Upper lobe of left lung (tissue), 4 donors: Measurements from ENCODE around the gene RP2.

Experiments used
- CTCF ChIP-seq, 6 experiments: fragments of 450-650 bp in 4 of 6; fragments of 200-600 bp in 2 of 6; sonication (generic) in 2 of 6; IDR thresholded peaks; one replicate each; pipeline ENCODE4 v1.5.1; 2016 to 2019; ENCODE audit warnings: antibody characterized with exemption in 6 of 6
- EP300 ChIP-seq, 4 donors: sonication (generic); formaldehyde crosslinking; IDR thresholded peaks; one replicate each; pipeline ENCODE4 v1.5.1; 2017; ENCODE audit warnings: antibody characterized with exemption in 4 of 4, control low read depth in 2 of 4
- POLR2A ChIP-seq, 4 donors: fragments of 450-650 bp; IDR thresholded peaks; one replicate each; pipeline ENCODE4 v1.5.1; 2016 to 2017; ENCODE audit warnings: antibody characterized with exemption in 4 of 4, mild to moderate bottlenecking in 2 of 4
- POLR2AphosphoS5 ChIP-seq, 2 donors: sonication (generic); formaldehyde crosslinking; IDR thresholded peaks; one replicate each; pipeline ENCODE4 v1.5.1; 2017; ENCODE audit warnings: antibody characterized with exemption in 2 of 2

- TF ChIP-seq EP300 (IDR thresholded peaks at IDR 0.05) = no peak
- TF ChIP-seq CTCF (IDR thresholded peaks at IDR 0.05) = no peak
- no peak for TF ChIP-seq POLR2A (IDR thresholded peaks at IDR 0.05)
- TF ChIP-seq POLR2AphosphoS5 (IDR thresholded peaks at IDR 0.05) = no peak
These were observed 19.6 kb downstream of the RP2 start for GRCh38 chrX:46856483-46856882.
